ENCODE data around the gene LSM14B. TPM values are rescaled to one million over a fixed set of nuclear protein-coding genes. Genes with fewer than 3 reads are reported as not detected.
A peak's percentile ranks its signal among the peaks of the same experiment; 100 is the strongest.

Gene LSM14B
- total RNA-seq, 1 experiment from 2014 or later: 82.4 TPM

GRCh38 chr20:62088258-62089127 is 33.8 kb upstream of the LSM14B start:
- no peak for TF ChIP-seq CTCF (conservative IDR thresholded peaks at IDR 0.05)
- Histone ChIP-seq H3K23me2 (ENCODE audit: insufficient read length, low read depth, low read length, poor library complexity, severe bottlenecking) (no peaks in the 10 kb centered on the region), H2AK5ac (ENCODE audit: insufficient read length, low read length) (no peak overlapping the region), H2BK5ac (ENCODE audit: insufficient read length, low read length) (no peak overlapping the region), H3K4ac (ENCODE audit: low read depth, low read length) (no peak overlapping the region), H3K79me2 (ENCODE audit: insufficient read depth, low read length) (no peaks in the 10 kb centered on the region), H2BK15ac (ENCODE audit: low read depth, low read length) (no peak overlapping the region), H4K5ac (ENCODE audit: insufficient read length, low read depth, low read length) (peak overlapping the region; percentile 48), H4K8ac (replicated peaks; ENCODE audit: insufficient read length, low read depth, low read length) (peak overlapping the region; percentile 78), H3K14ac (ENCODE audit: insufficient read depth, low read length) (no peak overlapping the region), H3K27me3 (ENCODE audit: insufficient read depth, low read length) (no peaks in the 10 kb centered on the region), H3K4me1 (ENCODE audit: insufficient read depth, low read length) (no peaks in the 10 kb centered on the region), H3K56ac (ENCODE audit: insufficient read length, low read depth, low read length) (no peak overlapping the region), H3K4me2 (ENCODE audit: insufficient read depth, insufficient read length, low read length) (no peak overlapping the region), H3K18ac (ENCODE audit: insufficient read length, low read depth, low read length) (no peak overlapping the region), H3K79me1 (ENCODE audit: insufficient read depth, low read depth, low read length, poor library complexity, severe bottlenecking) (no peaks in the 10 kb centered on the region), H3K27ac (ENCODE audit: insufficient read length, low read depth, low read length) (no peak overlapping the region), H3K9ac (ENCODE audit: extremely low read depth, insufficient read length, low read length) (no peak overlapping the region), H3T11ph (ENCODE audit: low read length) (no peak overlapping the region), H2BK120ac (ENCODE audit: low read depth, low read length, poor library complexity, severe bottlenecking) (no peak overlapping the region), H4K91ac (ENCODE audit: insufficient read length, low read depth, low read length) (no peak overlapping the region), H2AFZ (ENCODE audit: low read length) (no peak overlapping the region), H2BK20ac (ENCODE audit: low read depth, low read length, poor library complexity, severe bottlenecking) (no peak overlapping the region), H4K20me1 (ENCODE audit: control insufficient read depth, insufficient read depth, insufficient read length) (no peaks in the 10 kb centered on the region), H3K23ac (ENCODE audit: insufficient read length, low read depth, low read length) (no peak overlapping the region), H2BK12ac (ENCODE audit: insufficient read length, low read depth, low read length) (no peak overlapping the region), H3K9me3 (ENCODE audit: control insufficient read depth, low read depth, low read length) (no peaks in the 10 kb centered on the region)
- H3K27me3 Mint-ChIP-seq (ENCODE audit: low read depth): peaks cover 10% of the 10 kb centered on the region
- H3K4me3 Mint-ChIP-seq: no peak overlapping the region
- no CpG with 5 or more reads among the region's 15 CpGs for WGBS (ENCODE audit: extremely low coverage, insufficient read length, low lambda C conversion rate)
- H3K4me1 Mint-ChIP-seq: no peaks in the 10 kb centered on the region
- no peaks in the 10 kb centered on the region for H3K36me3 Mint-ChIP-seq (ENCODE audit: insufficient read depth in 1 of 3, low read depth in 3 of 3)
- no peak overlapping the region for H3K27ac Mint-ChIP-seq
- no peaks in the 10 kb centered on the region for H3K9me3 Mint-ChIP-seq
- DNase-seq: no peak

Measured in H9 (cell line).